ENCODE measurements around the gene TRAPPC3.

TRAPPC3 gene

GRCh38 chr1:36098650-36099365, 50.5 kb downstream of the TRAPPC3 start:
- Histone ChIP-seq H3K4me3 (ENCODE audit: low read length) (no peak overlapping the region), H3K4me1 (ENCODE audit: control insufficient read depth, insufficient read depth, low read length) (peaks cover 5% of the 10 kb centered on the region), H3K9me3 (ENCODE audit: control insufficient read depth, low read length) (no peaks in the 10 kb centered on the region), H3K9ac (ENCODE audit: low read length) (no peak overlapping the region), H3K27me3 (ENCODE audit: control insufficient read depth, insufficient read depth, low read length) (no peaks in the 10 kb centered on the region), H3K36me3 (ENCODE audit: control insufficient read depth, insufficient read depth, low read length) (no peaks in the 10 kb centered on the region)

GRCh38 chr1:36097693-36098585, 51.3 kb downstream of the TRAPPC3 start:
- Histone ChIP-seq H3K36me3 (ENCODE audit: control insufficient read depth, insufficient read depth, low read length) (peaks cover 5% of the 10 kb centered on the region), H3K27me3 (ENCODE audit: control insufficient read depth, insufficient read depth, low read length) (no peaks in the 10 kb centered on the region), H3K4me3 (ENCODE audit: low read length) (no peak overlapping the region), H3K9me3 (ENCODE audit: control insufficient read depth, low read length) (no peaks in the 10 kb centered on the region), H3K4me1 (ENCODE audit: control insufficient read depth, insufficient read depth, low read length) (peaks cover 5% of the 10 kb centered on the region), H3K9ac (ENCODE audit: low read length) (no peak overlapping the region)

GRCh38 chr1:36096500-36097432, 52.5 kb downstream of the TRAPPC3 start:
- Histone ChIP-seq H3K27me3 (ENCODE audit: control insufficient read depth, insufficient read depth, low read length) (no peaks in the 10 kb centered on the region), H3K4me3 (ENCODE audit: low read length) (no peak overlapping the region), H3K36me3 (ENCODE audit: control insufficient read depth, insufficient read depth, low read length) (peaks cover 16% of the 10 kb centered on the region), H3K9ac (ENCODE audit: low read length) (no peak overlapping the region), H3K4me1 (ENCODE audit: control insufficient read depth, insufficient read depth, low read length) (peaks cover 5% of the 10 kb centered on the region), H3K9me3 (ENCODE audit: control insufficient read depth, low read length) (no peaks in the 10 kb centered on the region)

GRCh38 chr1:36095760-36096405, 53.4 kb downstream of the TRAPPC3 start:
- H3K36me3 ChIP-seq (ENCODE audit: control insufficient read depth, insufficient read depth, low read length), result peaks cover 19% of the 10 kb centered on the region
- H3K9me3 ChIP-seq (ENCODE audit: control insufficient read depth, low read length), result no peaks in the 10 kb centered on the region
- peaks cover 5% of the 10 kb centered on the region for H3K4me1 ChIP-seq (ENCODE audit: control insufficient read depth, insufficient read depth, low read length)
- H3K27me3 ChIP-seq (ENCODE audit: control insufficient read depth, insufficient read depth, low read length), result no peaks in the 10 kb centered on the region
- H3K4me3 ChIP-seq (ENCODE audit: low read length), result no peak overlapping the region
- H3K9ac ChIP-seq (ENCODE audit: low read length), result no peak overlapping the region

- Histone ChIP-seq H3K9ac (ENCODE audit: low read length) (no peak overlapping the region), H3K4me3 (ENCODE audit: low read length) (no peak overlapping the region), H3K36me3 (ENCODE audit: control insufficient read depth, insufficient read depth, low read length) (peaks cover 19% of the 10 kb centered on the region), H3K27me3 (ENCODE audit: control insufficient read depth, insufficient read depth, low read length) (no peaks in the 10 kb centered on the region), H3K4me1 (ENCODE audit: control insufficient read depth, insufficient read depth, low read length) (peaks cover 2% of the 10 kb centered on the region), H3K9me3 (ENCODE audit: control insufficient read depth, low read length) (no peaks in the 10 kb centered on the region)
Observed at GRCh38 chr1:36094621-36095061, 54.6 kb downstream of the TRAPPC3 start.

GRCh38 chr1:36093929-36094328, 55.4 kb downstream of the TRAPPC3 start:
- Histone ChIP-seq H3K4me1 (ENCODE audit: control insufficient read depth, insufficient read depth, low read length) (no peaks in the 10 kb centered on the region), H3K4me3 (ENCODE audit: low read length) (no peak overlapping the region), H3K36me3 (ENCODE audit: control insufficient read depth, insufficient read depth, low read length) (peaks cover 19% of the 10 kb centered on the region), H3K27me3 (ENCODE audit: control insufficient read depth, insufficient read depth, low read length) (no peaks in the 10 kb centered on the region), H3K9me3 (ENCODE audit: control insufficient read depth, low read length) (no peaks in the 10 kb centered on the region), H3K9ac (ENCODE audit: low read length) (no peak overlapping the region)

GRCh38 chr1:36093226-36093625, 56.1 kb downstream of the TRAPPC3 start:
- no peak overlapping the region for H3K9ac ChIP-seq (ENCODE audit: low read length)
- H3K9me3 ChIP-seq (ENCODE audit: control insufficient read depth, low read length), result no peaks in the 10 kb centered on the region
- H3K4me3 ChIP-seq (ENCODE audit: low read length), result no peak overlapping the region
- peaks cover 19% of the 10 kb centered on the region for H3K36me3 ChIP-seq (ENCODE audit: control insufficient read depth, insufficient read depth, low read length)
- peaks cover 4% of the 10 kb centered on the region for H3K4me1 ChIP-seq (ENCODE audit: control insufficient read depth, insufficient read depth, low read length)
- H3K27me3 ChIP-seq (ENCODE audit: control insufficient read depth, insufficient read depth, low read length), result no peaks in the 10 kb centered on the region

GRCh38 chr1:36092798-36093185, 56.5 kb downstream of the TRAPPC3 start:
- Histone ChIP-seq H3K4me3 (ENCODE audit: low read length) (no peak overlapping the region), H3K4me1 (ENCODE audit: control insufficient read depth, insufficient read depth, low read length) (peaks cover 5% of the 10 kb centered on the region), H3K36me3 (ENCODE audit: control insufficient read depth, insufficient read depth, low read length) (peaks cover 19% of the 10 kb centered on the region), H3K9ac (ENCODE audit: low read length) (no peak overlapping the region), H3K27me3 (ENCODE audit: control insufficient read depth, insufficient read depth, low read length) (no peaks in the 10 kb centered on the region), H3K9me3 (ENCODE audit: control insufficient read depth, low read length) (no peaks in the 10 kb centered on the region)

GRCh38 chr1:36092166-36092797, 57.0 kb downstream of the TRAPPC3 start:
- Histone ChIP-seq H3K27me3 (ENCODE audit: control insufficient read depth, insufficient read depth, low read length) (no peaks in the 10 kb centered on the region), H3K4me3 (ENCODE audit: low read length) (no peak overlapping the region), H3K36me3 (ENCODE audit: control insufficient read depth, insufficient read depth, low read length) (peaks cover 19% of the 10 kb centered on the region), H3K4me1 (ENCODE audit: control insufficient read depth, insufficient read depth, low read length) (peaks cover 5% of the 10 kb centered on the region), H3K9me3 (ENCODE audit: control insufficient read depth, low read length) (no peaks in the 10 kb centered on the region), H3K9ac (ENCODE audit: low read length) (no peak overlapping the region)

- no peak overlapping the region for H3K4me3 ChIP-seq (ENCODE audit: low read length)
- no peak overlapping the region for H3K9ac ChIP-seq (ENCODE audit: low read length)
- no peaks in the 10 kb centered on the region for H3K27me3 ChIP-seq (ENCODE audit: control insufficient read depth, insufficient read depth, low read length)
- peaks cover 5% of the 10 kb centered on the region for H3K4me1 ChIP-seq (ENCODE audit: control insufficient read depth, insufficient read depth, low read length)
- H3K36me3 ChIP-seq (ENCODE audit: control insufficient read depth, insufficient read depth, low read length), result peaks cover 19% of the 10 kb centered on the region
- no peaks in the 10 kb centered on the region for H3K9me3 ChIP-seq (ENCODE audit: control insufficient read depth, low read length)
Observed at GRCh38 chr1:36091698-36092097, 57.6 kb downstream of the TRAPPC3 start.

- H3K9me3 ChIP-seq (ENCODE audit: control insufficient read depth, low read length), result no peaks in the 10 kb centered on the region
- H3K4me1 ChIP-seq (ENCODE audit: control insufficient read depth, insufficient read depth, low read length), result peaks cover 5% of the 10 kb centered on the region
- H3K36me3 ChIP-seq (ENCODE audit: control insufficient read depth, insufficient read depth, low read length), result peaks cover 19% of the 10 kb centered on the region
- H3K27me3 ChIP-seq (ENCODE audit: control insufficient read depth, insufficient read depth, low read length), result no peaks in the 10 kb centered on the region
- H3K4me3 ChIP-seq (ENCODE audit: low read length), result no peak overlapping the region
- no peak overlapping the region for H3K9ac ChIP-seq (ENCODE audit: low read length)
Observed at GRCh38 chr1:36091141-36091540, 58.1 kb downstream of the TRAPPC3 start.
